Epidermal melanocyte (primary cell): ENCODE measurements around the gene TMEM31.
"Not testable (repeated sequence)": the region's sequence is repeated elsewhere in the genome, so short reads cannot be mapped to it uniquely, and the experiment has no call there.

ENCODE experiments used
- DNase-seq: peaks from one replicate; pipeline ENCODE4 v3.0.0; 2011; ENCODE audit warnings: low spot score; ENCODE audit not compliant: insufficient read length

Gene TMEM31

DNA sequence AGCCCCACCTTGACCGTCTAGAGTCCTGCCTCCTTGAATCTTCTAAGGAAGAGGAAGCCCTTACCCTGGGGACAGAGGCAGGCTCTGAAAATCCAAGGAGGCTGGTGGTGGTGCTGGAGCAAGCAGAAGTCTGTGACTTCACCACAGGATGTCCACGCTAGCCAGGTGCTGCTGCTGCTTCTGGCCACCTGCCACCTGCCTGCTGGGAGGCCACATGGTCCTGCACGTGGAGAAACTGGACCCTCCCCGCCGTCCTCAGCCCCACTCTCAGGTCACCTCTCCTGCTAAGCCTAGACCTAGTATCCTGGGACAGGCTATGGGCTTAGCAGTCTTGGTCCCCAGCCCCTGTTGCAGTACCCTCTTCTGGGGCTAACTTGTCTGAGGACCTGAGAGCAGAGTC lies 15.8 kb downstream of the TMEM31 start:
- no peak for DNase-seq

DNA sequence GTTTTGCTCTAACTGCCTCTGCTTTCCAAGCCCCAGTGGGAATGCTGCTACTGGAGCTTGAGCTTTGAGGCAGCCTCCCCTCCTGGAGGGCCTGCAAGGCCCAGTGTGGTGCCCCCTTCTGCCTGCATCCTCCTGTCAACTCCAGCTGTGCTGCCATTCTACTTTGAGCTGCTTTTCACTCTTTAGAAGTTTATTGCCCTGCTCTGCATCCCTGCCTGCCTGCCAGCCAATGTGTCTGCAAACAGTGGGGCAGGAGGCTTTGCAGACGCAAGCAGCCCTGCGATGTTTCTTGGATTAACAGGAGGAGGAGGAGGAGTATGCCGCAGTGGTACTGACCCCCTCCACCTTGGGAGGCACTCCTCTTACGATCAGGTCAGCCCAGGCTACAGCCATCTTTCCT lies 16.4 kb downstream of the TMEM31 start:
- DNase-seq = no peak

DNA sequence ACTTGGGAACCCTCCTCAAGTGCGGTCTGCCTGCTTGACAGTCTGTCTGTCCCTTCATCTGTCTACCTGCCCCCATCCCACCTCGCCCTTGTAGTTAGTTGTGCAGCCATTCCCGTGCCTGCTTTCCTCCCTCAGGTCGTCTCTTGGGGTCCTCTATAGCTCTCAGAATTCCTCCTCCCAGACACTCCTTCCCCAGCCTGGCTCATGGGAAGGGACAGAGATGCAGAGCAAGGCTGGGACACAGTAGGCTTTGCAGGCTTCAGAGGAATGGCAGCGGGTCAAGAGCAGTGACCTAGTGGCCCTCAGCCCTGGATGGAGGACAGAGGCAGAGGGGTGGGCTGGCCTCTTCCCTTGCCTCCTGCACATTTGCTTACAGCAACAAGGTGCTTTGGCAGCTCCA lies 18.3 kb downstream of the TMEM31 start:
- no peak for DNase-seq

DNA sequence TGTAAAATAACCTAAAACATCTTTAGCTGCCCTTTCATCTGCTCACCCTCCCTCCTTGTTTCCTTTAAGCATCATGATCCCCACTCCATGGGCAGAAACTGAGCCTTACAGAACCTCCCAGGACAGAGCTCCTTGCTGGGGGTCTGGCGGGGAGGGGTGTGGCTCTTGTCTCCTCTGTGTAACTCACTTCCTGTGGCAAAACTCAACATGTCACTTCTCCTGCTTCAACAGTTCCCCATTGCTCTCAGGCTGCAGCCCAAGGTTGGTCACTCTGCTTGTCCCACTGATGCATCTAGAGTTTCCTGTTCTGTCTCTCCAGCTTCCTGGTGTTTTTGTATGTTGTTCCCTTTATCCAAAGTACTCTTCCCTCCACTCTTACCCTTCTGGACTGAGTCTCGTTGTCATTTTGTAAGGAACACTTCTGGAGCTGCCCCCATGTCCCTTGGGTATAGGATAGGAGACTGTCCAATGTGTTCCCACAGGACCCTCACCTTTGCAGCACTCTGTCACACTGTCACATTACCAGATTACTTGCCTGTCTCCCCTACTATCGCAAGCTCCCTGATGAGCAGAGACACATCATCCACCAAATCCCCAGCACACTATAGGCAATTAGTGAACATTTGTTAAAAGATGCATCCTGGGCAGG lies 19.6 kb downstream of the TMEM31 start:
- DNase-seq = no peak

DNA sequence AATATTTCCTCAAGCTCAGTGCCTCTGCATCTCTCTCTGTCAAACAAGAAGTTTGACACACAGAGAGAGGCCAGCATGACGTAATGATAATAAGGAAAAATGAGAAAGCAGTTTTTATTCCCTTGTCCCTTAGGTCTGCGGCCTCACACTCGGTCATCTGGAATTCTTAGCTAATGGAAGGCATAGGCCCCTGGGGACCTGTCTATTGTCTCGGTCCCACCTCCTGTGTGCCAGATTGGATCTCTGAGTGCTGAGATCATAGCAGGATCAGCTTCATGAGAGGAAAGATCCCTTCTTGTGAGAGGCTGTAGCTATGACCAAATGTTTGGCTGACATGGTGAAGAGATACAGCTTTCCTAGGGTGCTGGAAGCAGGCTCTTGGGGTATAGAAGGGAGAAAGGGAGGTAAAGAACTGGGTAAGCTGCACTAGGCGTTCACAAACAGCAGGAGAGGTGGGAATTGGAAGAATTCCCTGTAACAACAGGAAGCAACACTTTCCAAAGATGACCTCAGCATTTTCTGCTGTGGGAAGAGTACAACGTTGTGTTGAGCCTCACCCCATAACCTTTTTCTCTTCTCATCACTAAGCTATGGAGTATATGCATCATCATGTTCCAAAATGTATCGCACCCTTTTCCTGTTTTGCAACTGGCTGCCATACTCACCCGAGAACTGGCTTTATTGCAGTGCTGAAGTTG lies 20.2 kb downstream of the TMEM31 start:
- DNase-seq = no peak

DNA sequence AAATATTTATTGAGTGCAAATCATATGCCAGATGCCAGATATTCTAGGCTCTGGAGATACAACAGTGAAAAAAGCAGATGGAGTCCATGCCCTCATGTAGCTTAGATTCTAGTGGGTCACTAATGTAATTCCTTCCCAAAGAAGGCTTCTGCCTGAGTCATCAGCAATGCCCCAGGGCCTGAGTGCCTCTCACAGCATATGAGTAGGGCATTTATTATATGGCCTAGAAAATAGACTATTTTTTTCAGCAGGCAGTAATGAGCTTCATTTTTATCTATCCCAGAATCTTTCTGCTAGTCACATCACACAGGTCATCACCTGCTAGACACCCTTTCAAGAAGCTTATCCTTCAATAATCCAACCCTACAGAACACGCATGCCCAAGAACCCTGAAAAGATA lies 22.3 kb downstream of the TMEM31 start:
- no peak for DNase-seq

DNA sequence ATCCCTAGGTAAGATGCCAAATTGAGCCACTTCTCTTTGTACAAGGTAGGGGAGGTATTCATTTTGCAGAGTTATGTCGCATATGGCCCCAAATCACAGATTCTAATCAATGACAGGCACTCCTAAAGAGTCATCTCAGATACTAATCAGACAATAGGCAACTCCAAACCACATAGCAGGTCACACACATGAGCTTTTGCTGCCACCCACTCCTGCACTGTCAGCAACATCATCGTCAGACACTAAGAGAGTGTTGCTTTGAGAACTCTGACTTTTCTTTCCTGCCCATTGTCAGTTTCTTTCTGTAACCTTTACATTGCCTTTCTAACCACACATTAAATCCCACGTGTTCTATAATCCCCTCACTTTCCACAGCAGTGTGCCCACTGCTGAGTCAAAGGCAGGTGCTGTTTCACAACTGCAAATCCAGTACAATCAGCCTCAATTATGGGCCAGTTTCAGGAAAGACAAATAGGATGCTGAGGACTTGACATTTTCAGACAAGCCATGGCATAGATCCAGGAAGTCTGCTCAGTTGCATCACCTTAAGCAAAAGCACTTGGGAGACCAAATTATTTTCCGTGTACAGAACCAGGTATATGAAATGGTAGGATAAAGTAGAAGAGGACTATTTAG lies 23.5 kb downstream of the TMEM31 start:
- no peak for DNase-seq

DNA sequence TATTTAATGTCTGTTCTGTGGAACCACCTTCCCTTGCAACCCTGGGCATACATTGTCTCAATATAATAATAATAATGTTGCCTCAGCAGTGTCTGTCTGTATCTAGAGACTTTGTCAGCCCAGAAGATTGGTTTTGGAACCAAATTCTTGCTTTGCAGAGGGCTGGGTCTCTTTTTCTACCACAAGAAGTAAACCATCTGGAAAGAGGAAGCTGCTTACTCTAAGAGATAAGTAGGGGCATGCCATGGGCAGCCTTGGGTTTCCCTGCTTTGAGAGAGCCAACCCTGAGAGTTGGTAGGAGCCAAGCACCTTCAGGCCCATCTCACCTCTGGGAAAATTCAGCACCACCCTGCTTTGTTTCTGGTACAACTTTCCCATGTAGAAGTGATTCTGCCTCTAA lies 27.0 kb downstream of the TMEM31 start:
- no peak for DNase-seq

DNA sequence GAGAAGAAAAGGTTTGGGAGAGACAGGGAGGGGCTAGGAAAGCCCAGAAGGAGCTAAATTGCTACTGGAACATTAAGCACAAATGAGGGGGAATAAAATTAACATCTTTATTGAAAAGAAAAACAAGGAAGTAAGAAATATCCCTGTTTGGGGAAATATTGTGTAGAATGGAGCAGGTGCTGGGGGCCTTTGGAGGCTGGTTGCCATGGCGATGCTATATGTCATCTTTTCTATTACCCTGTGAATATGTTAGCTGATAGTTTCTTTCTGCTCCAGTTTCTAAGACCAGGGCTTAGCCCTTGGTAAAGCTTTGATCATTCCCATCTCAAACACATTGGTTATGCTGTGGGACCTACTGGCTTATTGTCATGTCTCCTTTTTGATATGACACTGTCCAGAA lies 28.7 kb downstream of the TMEM31 start:
- no peak for DNase-seq

DNA sequence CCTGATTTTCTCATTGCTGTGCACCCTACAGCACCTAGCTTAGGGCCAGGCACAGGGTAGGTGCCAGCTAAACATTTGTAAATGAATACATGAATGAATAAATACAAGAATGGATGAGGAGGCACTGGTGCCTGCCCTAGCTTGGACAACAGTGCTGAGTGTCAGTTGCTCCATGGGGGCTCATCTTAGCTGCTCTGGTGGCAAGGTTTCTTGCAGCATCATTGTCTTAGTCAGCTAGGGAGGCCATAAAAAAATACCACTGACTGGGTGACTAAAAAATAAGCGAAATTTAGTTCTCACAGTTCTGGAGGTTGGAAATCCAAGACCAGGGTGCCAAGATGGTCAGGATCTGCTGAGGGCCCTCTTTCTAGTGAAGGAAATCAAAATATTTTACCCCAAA lies 31.2 kb downstream of the TMEM31 start:
- no peak for DNase-seq

DNA sequence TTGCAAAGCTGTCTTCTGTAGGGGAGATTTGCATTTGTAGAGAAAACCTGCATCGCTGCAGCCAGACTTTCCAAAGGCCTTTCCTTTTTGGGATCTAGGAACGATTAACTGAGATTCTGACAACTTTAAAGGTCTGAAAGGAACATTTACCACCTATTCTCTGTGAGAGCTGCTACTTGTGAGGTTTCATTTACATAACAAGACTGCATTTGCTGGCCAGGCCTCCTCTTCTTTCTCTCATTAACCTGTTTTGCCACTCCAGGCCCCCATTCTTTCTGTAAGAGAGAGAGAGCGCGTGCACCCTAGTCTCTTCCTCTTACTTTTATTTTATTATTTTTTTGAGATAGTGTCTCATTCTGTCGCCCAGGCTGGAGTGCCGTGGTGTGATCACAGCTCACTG lies 31.6 kb downstream of the TMEM31 start:
- DNase-seq = no peak

DNA sequence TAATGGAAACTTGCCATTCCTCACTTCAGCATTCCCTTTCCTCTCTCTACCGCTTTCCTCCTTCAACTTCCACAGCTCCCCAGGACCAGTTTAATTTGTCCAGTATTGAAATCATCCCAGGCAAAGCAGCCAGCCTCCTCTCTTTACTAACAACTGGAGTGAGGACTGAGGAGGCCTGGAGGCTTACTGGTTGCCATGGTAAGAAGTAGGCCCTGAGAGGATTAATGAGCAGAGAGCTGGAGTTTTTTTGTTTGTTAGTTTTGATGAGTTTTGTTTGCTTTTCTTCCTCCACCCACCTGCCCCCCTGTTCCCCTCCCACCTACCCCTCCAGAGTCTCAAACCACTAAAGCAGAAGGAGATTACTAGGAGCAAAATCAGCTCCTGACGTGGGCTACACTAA lies 36.5 kb downstream of the TMEM31 start:
- no peak for DNase-seq

DNA sequence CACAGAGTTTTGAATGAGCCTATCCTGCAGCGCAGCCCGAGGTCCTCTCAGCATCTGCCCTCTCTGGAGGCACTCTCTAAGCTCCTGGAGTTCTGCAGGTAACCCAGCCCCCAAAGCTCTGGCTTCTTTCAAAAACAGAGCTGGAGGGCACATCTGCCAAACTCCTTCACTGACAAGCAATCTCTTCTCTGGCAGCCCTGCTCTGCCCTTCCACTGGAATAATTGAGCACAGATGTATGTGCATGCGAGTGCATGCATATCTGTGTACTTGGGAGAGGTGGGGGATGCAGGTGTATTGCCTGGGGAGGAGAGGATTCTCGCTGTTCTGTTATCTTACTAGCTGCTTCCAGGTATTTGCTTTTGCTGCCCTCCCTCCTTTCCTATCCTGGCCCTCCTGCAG lies 43.7 kb downstream of the TMEM31 start:
- no peak for DNase-seq

DNA sequence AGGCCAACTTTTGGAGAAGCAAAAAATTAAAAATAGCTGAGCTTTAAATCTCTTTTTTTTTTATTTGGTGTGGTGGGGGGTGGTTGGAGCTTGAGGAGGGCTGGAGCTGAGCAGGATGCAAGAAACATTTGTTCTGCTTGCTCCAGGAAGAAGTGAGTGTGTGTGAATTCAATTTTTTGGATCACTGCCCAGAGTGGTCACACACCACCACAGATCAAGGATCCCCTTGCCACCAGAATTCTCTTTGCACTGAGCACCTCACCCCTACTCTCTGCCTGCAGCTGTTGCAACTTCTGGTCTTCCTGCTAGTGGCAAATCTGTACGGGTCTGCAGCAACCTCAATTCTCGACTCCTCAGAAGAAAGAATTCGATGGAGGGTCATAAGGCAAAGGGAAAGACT lies 46.0 kb downstream of the TMEM31 start:
- DNase-seq = no peak

DNA sequence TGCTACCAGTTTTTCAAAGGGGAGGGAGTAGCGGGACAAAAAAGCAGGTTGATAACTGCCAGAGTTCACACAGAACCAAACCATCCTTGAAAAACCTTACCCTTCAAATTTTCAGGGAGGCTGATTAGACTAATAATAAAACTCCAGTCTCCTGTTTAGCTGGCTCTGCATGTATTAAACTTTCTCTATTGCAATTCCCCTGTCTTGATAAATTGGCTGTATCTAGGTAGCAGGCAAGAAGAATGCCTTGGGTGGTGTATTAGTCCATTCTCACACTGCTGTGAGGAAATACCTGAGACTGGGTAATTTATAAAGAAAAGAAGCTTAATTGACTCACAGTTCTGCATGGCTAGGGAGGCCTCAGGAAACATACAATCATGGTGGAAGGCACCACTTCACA lies 47.8 kb downstream of the TMEM31 start:
- no peak for DNase-seq

DNA sequence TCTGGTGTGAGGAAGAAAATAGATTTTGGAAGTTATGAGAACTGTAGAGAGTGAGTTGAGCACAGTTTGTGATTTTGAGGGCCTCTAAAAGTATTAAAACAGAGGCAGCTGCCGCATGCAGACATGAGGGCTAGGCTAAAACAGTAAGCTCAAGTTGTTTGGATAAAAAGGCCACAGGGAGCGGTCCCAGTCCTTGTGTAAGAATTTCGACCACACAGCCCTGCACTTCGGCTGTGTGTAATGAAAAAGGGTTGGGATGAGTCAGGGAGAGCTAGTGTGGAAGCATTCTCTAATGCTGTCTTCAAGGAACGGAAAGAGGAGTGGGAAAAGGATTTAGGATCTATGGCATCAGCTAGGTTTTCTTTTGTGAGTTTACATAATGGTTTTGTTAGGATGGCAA lies 52.8 kb downstream of the TMEM31 start:
- DNase-seq = not testable (repeated sequence)
